CD4-positive, alpha-beta T cell (primary cell): Measurements from ENCODE around the gene RPS19. TPM values are rescaled to one million over a fixed set of nuclear protein-coding genes. Genes with fewer than 3 reads are reported as not detected.
A peak's percentile ranks its signal among the peaks of the same experiment; 100 is the strongest.

ENCODE experiments used
- ATAC-seq: fragments of 200-7000 bp; cut with Tn5 transposase; one replicate; pipeline ENCODE4 v1.10.0; 2022; ENCODE audit warnings: mild to moderate bottlenecking; ENCODE audit not compliant: poor library complexity
- CTCF ChIA-PET: fragments of 350-600 bp; sonication (Branson Sonifier 250); formaldehyde crosslinking; loops from one replicate; lab custom pipeline; 2021; ENCODE audit warnings: antibody characterized with exemption, inconsistent platforms; lab: Charles Lee
- POLR2A ChIA-PET: fragments of 350-600 bp; sonication (Branson Sonifier 250); formaldehyde crosslinking; loops from one replicate; lab custom pipeline; 2021; ENCODE audit warnings: antibody characterized with exemption, inconsistent platforms; lab: Charles Lee
- DNase-seq, 14 experiments: peaks; one replicate each; pipeline ENCODE4 v3.0.0-alpha.2; 2013 to 2020; ENCODE audit warnings: mixed read lengths in 2 of 14
- H3K27ac ChIP-seq, 2 donors: one replicate each; pipeline versions ENCODE4 v1.5.1 to v1.7.0; 2013; ENCODE audit warnings: low read length in 2 of 2, low read depth in 1 of 2, mild to moderate bottlenecking in 1 of 2
- H3K27me3 ChIP-seq, 2 experiments: 1 replicate in 1 of 2; 2 replicates in 1 of 2; pipeline versions ENCODE4 v1.6.1 to v1.7.0; 2013; ENCODE audit warnings: low read length in 2 of 2, control low read depth in 1 of 2, mild to moderate bottlenecking in 1 of 2, moderate library complexity in 1 of 2; ENCODE audit not compliant: insufficient read depth in 2 of 2, control insufficient read depth in 1 of 2
- H3K36me3 ChIP-seq: one replicate; pipeline ENCODE4 v1.6.1; 2013; ENCODE audit warnings: low read length, control low read depth; ENCODE audit not compliant: insufficient read depth
- H3K4me1 ChIP-seq: one replicate; pipeline ENCODE4 v1.6.1; 2013; ENCODE audit warnings: low read length, control low read depth; ENCODE audit not compliant: insufficient read depth
- H3K4me3 ChIP-seq: one replicate; pipeline ENCODE4 v1.5.1; 2013; ENCODE audit warnings: mild to moderate bottlenecking, low read length, moderate library complexity
- H3K9me3 ChIP-seq, 2 experiments: 1 replicate in 1 of 2; 2 replicates in 1 of 2; pipeline versions ENCODE4 v1.6.1 to v1.7.0; 2013; ENCODE audit warnings: low read length in 2 of 2, mild to moderate bottlenecking in 2 of 2, control low read depth in 1 of 2, moderate library complexity in 1 of 2; ENCODE audit not compliant: control insufficient read depth in 1 of 2, insufficient read depth in 1 of 2
- H3K27ac Mint-ChIP-seq: one replicate; pipeline ENCODE4 v1.8.0; 2020; ENCODE audit warnings: mixed read lengths
- H3K27me3 Mint-ChIP-seq: one replicate; pipeline ENCODE4 v1.8.0; 2021; ENCODE audit warnings: mixed read lengths
- H3K36me3 Mint-ChIP-seq: one replicate; pipeline ENCODE4 v1.8.0; 2021; ENCODE audit warnings: low read depth, mixed read lengths
- H3K4me1 Mint-ChIP-seq: one replicate; pipeline ENCODE4 v1.8.0; 2021; ENCODE audit warnings: low read depth, mixed read lengths
- H3K4me3 Mint-ChIP-seq: one replicate; pipeline ENCODE4 v1.8.0; 2020; ENCODE audit warnings: mild to moderate bottlenecking, mixed read lengths
- H3K9me3 Mint-ChIP-seq: one replicate; pipeline ENCODE4 v1.8.0; 2020; ENCODE audit warnings: mixed read lengths
- intact Hi-C, 2 experiments: fragments of 100-400 bp; cut with DNase I in 1 of 2; cut with micrococcal nuclease in 1 of 2; formaldehyde crosslinking; loops; one replicate each; pipeline versions ENCODE4 v1.15.1 to v1.9.0; 2023 to 2025; cut with DNase I, micrococcal nuclease
- total RNA-seq, 174 experiments: library from RNA in 2 of 174; stranded (reverse) in 2 of 174; gene quantifications; one replicate each; pipeline ENCODE4 v1.2.3 and lab custom pipeline; 2021 to 2026
- TF ChIP-seq, protein P1 (sequence below): fragments of 200-600 bp; IDR thresholded peaks from one replicate; pipeline ENCODE4 v1.8.0; 2022; ENCODE audit warnings: antibody characterized with exemption, mild to moderate bottlenecking

RPS19 gene
- total RNA-seq, 2 experiments from 2014 or later, result 3,668 to 3,697 TPM

DNA sequence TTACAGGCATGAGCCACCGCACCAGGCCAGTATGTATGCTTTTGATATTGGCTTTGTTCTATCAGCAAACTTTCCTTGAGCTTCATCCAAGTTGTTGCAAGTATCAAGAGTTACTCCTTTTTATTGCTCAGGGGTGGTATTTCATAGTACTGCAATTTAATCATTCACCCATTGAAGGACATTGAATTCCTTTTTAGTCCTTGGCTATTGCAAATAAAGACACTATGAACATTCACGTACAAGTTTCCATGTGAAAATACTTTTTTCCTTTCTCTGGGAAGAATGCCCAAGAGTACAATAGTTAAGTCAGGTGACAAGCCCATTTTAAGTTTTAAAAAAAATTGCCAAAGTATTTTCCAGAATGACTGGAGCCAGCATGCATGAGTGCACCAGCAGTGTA lies 43.3 kb upstream of the RPS19 start:
- Mint-ChIP-seq H3K27ac (no peak overlapping the region), H3K27me3 (peaks cover 15% of the 10 kb centered on the region), H3K9me3 (no peaks in the 10 kb centered on the region), H3K4me1 (peaks cover 12% of the 10 kb centered on the region), H3K4me3 (no peak overlapping the region), H3K36me3 (no peaks in the 10 kb centered on the region)
- no peaks in the 10 kb centered on the region for H3K27me3 ChIP-seq
- CTCF ChIA-PET, result no interaction called here
- H3K4me3 ChIP-seq, result no peak overlapping the region
- DNase-seq (no peak), ATAC-seq (no peak)
- peaks cover 4% of the 10 kb centered on the region for H3K4me1 ChIP-seq
- intact Hi-C loops, result no loop called here
- no peaks in the 10 kb centered on the region for H3K36me3 ChIP-seq
- no peaks in the 10 kb centered on the region for H3K9me3 ChIP-seq
- no peak overlapping the region for H3K27ac ChIP-seq
- POLR2A ChIA-PET, result no interaction called here
- TF ChIP-seq, protein P1, sequence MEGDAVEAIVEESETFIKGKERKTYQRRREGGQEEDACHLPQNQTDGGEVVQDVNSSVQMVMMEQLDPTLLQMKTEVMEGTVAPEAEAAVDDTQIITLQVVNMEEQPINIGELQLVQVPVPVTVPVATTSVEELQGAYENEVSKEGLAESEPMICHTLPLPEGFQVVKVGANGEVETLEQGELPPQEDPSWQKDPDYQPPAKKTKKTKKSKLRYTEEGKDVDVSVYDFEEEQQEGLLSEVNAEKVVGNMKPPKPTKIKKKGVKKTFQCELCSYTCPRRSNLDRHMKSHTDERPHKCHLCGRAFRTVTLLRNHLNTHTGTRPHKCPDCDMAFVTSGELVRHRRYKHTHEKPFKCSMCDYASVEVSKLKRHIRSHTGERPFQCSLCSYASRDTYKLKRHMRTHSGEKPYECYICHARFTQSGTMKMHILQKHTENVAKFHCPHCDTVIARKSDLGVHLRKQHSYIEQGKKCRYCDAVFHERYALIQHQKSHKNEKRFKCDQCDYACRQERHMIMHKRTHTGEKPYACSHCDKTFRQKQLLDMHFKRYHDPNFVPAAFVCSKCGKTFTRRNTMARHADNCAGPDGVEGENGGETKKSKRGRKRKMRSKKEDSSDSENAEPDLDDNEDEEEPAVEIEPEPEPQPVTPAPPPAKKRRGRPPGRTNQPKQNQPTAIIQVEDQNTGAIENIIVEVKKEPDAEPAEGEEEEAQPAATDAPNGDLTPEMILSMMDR, result no peak

DNA sequence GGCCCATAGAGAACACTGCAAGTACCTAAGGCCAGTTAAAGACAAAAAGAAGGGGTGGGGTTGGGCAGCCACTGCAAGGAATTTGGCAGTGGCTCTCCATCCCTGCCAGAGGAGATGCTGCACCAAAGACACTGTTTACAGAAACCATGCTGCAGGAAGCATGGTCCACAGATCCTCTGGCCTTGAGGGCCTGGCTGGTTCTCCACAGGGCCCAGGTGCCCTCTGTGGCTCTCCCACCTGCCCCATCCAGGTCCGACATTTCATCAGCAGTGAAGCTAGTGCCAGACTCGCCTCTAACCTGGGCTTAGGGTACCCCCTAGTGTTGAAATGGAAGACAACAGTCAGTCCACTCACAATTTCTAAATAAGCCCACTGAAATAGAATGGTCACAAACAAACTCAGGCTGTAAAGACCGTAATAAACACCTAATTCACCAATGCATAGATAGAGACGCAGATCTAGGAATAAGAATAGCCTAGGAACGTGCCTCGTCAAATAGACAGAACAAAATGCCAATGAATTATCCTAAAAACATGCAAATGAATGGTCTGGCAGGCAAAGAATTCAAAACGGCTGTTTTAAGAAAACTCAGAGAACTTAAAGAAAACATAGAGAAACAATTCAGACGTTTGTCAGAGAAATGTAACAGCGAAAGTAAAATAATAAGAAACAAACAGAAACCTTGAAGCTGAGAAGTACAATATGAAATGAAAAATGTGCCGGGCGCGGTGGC lies 38.9 kb upstream of the RPS19 start:
- DNase-seq, result peak in 13 of 14 experiments; percentile 7 to 76 (median 21)
- no peak overlapping the region for H3K4me3 Mint-ChIP-seq
- Histone ChIP-seq H3K27me3 (peaks cover 0 to 2% of the 10 kb centered on the region in 2 experiments), H3K27ac (no peak overlapping the region), H3K9me3 (no peaks in the 10 kb centered on the region), H3K4me3 (no peak overlapping the region), H3K4me1 (peaks cover 2% of the 10 kb centered on the region), H3K36me3 (no peaks in the 10 kb centered on the region)
- intact Hi-C loops, result loop anchor here (1.0 to 2.0 kb wide), 3 partner anchors 24 to 68 kb away; partner anchors contain the start of gene CEACAM3 (in 1 of the 2)
- ATAC-seq, result peak; percentile 81
- H3K36me3 Mint-ChIP-seq, result no peaks in the 10 kb centered on the region
- TF ChIP-seq, protein P1, result peak; percentile 66
- H3K27ac Mint-ChIP-seq, result no peak overlapping the region
- H3K27me3 Mint-ChIP-seq, result peaks cover 25% of the 10 kb centered on the region
- POLR2A ChIA-PET, result interaction anchor here (1.0 kb wide), 2 partner anchors 26 to 28 kb away, joined by 3 to 6 read pairs; no protein-coding TSS in a partner anchor
- no peaks in the 10 kb centered on the region for H3K4me1 Mint-ChIP-seq
- no peaks in the 10 kb centered on the region for H3K9me3 Mint-ChIP-seq
- CTCF ChIA-PET, result interaction anchor here (0.9 to 2.0 kb wide), 6 partner anchors 22 to 179 kb away, joined by 3 to 22 read pairs (median 4); no protein-coding TSS in a partner anchor

DNA sequence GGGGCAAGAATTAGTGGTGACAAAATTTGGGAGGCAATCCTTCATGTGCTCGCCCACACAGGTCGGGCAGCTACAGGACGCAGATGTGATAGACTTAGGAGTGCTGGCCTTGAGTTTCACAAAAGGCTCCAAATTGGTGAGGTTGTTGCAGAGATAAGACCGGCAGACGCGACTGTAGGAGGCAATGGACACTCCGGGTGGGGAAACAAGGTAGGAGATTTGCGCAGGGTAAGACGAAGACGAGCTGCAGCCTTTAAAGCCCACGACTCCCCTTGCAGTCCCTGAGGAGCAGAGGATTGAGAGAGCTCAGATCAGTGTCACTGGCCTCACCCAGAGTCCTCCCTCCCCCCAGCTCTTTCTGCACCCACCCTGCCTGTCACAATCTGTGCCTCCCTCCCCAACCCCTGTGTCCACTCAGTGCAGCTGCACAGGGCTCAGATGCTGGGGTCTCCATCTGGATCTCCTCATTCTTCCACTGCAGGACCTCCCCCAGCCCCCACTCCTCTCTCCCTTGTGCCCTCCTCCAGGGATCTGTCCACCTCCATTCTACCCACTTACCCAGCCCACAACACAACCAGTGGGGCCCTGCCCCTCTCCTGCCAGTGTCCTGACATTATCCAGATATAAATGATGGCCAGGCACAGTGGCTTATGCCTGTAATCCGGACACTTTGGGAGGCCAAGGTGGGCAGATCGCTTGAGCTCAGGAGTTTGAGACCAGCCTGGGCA lies 21.9 kb upstream of the RPS19 start:
- ATAC-seq (no peak), DNase-seq (no peak)
- Histone ChIP-seq H3K4me1 (no peaks in the 10 kb centered on the region), H3K36me3 (no peaks in the 10 kb centered on the region), H3K9me3 (no peaks in the 10 kb centered on the region), H3K4me3 (no peak overlapping the region), H3K27ac (no peak overlapping the region), H3K27me3 (peaks cover 13 to 18% of the 10 kb centered on the region in 2 experiments)
- Mint-ChIP-seq H3K9me3 (no peaks in the 10 kb centered on the region), H3K4me1 (no peaks in the 10 kb centered on the region), H3K27me3 (peaks cover 41% of the 10 kb centered on the region), H3K36me3 (no peaks in the 10 kb centered on the region), H3K4me3 (no peak overlapping the region), H3K27ac (no peak overlapping the region)
- CTCF ChIA-PET, result no interaction called here
- POLR2A ChIA-PET, result no interaction called here
- TF ChIP-seq, protein P1, result no peak
- intact Hi-C loops, result no loop called here
